Embryonic facial prominence (tissue), 1 donor: Measurements from ENCODE around the gene EED.
A peak's percentile ranks its signal among the peaks of the same experiment; 100 is the strongest.
"Not testable (repeated sequence)": the region's sequence is repeated elsewhere in the genome, so short reads cannot be mapped to it uniquely, and the experiment has no call there.

ENCODE experiments used
- DNase-seq: peaks from one replicate; pipeline ENCODE4 v3.0.0-alpha.2; 2016; ENCODE audit errors: extremely low spot score

The EED gene

DNA sequence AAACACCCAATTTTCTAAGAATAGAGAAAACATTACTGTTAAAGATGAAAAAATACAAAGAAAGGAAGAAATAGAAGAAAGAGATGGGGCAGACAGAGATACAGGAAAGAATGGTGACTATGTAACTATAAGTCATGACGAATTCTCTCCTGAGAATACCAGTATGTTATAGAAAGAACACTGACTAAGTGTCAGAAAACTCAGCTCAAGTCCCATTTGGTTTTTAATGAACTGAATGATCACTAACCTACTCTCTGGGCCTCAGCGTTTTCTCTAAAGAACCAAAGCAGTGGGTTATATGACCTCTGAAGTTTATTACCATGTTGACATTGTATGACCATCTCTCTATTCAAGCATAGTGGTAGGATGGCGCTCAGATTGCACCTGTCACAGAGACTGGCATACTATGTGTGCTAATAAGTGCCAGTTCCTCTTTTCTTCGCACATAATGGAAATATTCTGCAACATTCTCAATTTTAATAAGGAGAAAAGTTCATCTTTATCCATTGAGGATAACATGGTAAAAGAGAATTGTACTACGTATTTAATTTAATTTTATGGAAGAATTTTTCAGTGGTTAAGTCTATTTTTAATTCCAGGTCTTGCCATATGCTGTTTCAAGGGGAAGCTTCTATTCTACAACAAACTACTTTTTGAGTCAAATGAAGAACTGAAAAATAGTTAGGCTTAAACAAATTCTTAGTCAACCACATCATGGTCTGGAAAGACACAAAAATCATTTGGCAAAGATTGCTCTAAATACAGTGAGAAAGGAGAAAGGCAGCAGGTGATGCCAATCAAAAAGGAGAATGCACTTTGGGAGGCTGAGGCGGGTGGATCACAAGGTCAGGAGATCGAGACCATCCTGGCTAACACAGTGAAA lies 25.0 kb upstream of the EED start:
- no peak for DNase-seq

DNA sequence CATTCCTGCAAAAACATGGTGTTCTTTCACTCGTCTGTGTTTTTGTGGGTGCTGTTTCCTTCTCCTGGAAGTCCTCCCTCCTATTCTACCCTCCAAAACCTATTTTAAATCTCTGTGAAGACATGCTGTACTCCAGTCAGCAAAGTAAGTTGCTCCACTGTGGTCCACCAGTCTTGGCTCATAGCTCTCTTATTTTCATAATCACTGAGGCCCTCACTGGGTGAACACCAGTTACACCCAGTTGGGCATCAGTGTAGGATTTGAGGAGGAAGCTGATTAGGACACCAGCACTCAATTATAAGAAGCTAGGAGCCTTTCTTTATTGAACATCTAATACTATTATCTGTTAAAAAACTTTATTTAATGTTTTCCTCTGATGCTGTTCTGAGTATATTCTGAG lies 23.9 kb upstream of the EED start:
- DNase-seq = no peak

DNA sequence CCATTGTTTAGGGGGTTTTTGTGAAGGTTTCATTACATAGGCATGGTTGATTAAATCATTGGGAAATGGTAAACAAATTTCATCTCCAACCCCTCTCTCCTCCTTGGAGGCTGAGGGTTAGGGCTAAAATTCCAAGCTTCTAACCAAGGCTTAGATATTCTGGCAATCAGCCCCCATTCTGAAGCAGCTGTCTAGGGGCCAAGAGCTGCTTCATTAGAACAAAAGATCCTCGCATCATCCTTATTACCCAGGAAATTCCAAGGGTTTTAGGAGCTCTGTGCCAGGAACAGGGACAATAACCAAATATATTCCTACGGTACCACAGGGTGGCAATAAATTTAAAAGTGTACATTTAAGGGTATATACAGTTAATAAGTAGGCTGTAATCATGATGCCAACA lies 22.5 kb upstream of the EED start:
- no peak for DNase-seq

DNA sequence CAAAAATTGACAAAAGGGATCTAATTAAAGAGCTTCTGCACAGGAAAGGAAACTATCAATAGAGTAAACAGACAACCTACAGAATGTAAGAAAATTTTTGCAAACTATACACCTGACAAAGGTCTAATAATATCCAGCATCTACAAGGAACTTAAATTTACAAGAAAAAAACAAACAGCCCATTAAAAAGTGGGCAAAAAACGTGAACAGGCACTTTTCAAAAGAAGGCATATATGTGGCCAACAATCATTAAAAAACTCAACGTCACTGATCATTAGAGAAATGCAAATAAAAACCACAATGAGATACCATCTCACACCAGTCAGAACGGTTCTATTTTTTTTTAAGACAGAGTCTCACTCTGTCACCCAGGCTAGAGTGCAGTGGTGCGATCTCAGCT lies 20.0 kb upstream of the EED start:
- DNase-seq = not testable (repeated sequence)

DNA sequence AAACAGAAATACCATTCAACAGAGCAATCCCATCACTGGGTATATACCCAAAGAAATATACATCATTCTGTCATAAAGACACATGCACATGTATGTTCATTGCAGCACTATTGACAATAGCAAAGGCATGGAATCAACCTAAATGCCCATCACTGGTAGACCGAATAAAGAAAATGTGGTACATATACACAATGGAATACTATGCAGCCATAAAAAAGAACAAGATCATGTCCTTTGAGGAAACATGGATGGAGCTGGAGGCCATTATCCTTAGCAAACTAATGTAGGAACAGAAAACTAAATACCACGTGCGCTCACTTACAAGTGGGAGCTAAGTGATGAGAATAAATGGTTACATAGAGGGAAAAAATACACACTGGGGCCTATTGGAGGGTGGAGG lies 19.2 kb upstream of the EED start:
- not testable (repeated sequence) for DNase-seq

DNA sequence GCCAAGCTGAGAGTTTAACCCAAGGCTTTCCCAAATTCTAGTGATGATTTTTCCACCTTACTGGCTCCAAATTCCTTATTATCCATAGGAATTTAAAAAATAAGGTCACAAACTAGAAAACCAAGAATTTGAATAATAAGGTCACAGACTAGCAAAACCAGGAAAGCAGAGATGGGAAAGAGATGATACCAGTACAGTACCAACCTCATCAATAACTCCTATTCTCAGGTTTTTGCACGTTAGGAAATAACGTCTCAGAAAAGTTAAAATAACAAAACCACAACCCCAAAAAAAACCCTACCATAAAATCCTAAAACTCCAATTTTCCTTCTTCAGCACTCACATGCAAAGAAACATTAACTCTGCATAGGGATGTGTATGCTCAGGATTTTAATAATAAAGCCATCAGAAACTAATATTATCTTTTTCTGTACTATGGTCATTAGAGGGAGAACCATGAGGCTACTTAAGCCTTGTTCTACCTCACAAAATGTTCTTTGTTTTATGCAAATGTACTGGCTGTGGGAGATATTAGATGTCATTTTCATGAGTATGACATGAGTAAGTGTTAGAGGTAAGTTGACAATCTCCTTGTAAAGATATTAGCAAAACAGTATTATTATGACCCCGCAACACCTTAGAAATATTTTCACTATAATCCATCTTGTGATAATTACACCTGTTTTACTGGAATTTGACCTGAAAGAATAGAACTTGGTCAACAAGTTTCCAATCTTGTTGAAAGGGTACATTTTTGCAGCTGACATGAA lies 16.1 kb upstream of the EED start:
- no peak for DNase-seq

DNA sequence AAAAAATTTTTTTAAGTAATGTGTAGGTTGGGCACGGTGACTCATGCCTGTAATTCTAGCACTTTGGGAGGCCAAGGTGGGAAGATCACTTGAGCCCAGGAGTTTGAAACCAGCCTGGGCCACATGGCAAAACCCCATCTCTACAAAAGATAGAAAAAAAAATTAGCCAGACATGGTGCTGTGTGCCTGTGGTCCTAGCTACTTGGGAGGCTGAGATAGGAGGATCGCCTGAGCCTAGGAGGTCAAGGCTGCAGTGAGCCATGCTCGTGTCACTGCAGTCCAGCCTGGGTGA lies 15.6 kb upstream of the EED start:
- DNase-seq = not testable (repeated sequence)

DNA sequence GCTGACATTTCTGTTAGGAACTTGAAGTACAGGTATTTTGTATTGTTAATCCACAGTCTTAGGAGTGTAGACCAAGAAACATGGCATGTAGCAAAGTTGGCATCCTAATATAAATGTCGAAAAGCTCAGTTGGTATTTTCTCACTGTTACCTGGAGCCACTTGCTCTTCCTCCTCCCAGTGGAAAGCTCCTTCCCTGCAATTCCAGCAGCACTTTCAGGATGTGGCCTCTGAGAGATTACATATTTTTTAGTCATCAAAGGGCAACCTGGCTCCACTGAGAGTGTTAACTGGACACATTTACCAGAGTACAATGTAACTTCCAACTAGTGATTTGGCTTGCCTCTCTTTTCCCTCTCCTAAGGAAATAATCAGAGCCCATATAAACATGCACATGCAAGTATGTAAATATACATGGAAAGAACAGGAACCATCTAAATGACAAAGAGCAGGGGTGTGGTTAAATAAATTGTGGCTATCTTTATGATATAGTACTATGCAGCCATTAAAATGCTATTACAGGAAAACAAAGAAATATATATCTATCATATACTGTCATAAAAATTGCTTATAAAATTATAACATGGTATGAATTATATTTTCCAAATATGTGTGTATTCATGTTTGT lies 14.3 kb upstream of the EED start:
- no peak for DNase-seq

DNA sequence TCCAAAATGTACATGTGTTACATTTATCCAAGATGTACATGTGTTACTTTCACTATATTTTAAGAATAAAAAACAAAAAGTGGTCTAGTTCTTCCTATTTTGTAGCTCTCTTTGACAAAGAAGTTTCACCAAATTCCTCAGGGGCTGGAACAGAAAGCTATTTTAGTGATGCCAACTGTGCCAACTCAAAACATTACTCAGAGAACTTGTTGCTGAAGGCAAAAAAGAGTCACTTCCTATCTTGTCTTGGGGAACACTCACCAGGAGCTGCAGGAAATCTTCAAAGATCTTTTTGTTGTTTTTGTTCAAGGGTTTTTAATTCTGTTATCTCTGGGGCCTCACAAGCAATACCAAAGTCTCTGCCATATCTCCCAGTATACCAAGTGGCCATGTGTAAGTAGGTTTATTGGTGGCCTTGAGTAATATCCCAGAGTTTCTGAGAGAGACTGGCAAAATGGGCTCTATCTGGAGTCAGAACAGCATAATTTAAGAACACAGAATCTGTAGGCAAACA lies 13.6 kb upstream of the EED start:
- no peak for DNase-seq

DNA sequence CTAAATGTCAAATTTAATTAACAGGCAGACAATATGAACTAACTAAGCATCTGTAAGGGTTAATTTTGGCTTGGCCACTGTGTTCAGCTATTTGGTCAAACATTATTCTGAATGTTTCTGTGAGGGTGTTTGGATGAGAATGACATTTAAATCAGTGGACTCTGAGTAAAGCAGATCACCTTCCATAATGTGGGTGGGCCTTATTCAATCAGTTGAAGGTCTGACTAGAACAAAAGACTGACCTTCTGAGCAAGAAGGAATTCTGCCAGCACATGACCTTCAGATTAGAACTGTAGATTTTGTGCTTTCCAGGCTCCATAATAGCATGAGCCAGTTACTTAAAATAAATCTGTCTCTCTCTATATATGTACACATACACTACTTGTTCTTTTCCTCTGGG lies 12.0 kb upstream of the EED start:
- no peak for DNase-seq

DNA sequence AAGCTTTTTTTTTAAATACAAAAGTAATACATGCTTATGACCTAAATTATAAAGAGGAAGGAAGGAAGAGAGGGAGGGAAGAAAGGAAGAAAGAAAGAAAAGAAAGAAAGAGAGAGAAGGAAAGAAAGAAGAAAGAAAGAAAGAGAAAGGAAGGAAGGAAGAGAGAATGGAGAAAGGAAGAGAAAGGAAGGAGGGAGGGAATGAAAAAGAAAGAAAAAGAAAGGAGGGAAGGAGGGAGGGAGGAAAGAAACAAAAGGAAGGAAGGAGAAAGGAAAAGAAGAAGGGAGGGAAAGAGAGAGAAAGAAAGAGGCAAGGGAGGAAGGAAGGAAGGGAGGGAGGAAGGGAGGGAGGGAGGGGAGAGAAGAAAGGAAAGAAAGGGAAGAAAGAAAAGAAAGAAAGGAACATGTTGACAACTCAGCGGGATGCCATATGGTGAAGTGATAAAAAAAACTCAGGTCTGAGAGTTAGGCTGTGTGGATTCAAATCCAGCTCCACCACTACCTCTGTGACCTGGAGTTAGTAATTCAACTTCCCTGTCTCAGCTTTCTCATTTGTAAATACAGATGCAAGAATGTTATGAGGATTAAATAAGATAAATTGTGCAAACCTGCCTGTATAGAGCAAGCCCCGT lies 9.6 kb upstream of the EED start:
- DNase-seq = no peak

DNA sequence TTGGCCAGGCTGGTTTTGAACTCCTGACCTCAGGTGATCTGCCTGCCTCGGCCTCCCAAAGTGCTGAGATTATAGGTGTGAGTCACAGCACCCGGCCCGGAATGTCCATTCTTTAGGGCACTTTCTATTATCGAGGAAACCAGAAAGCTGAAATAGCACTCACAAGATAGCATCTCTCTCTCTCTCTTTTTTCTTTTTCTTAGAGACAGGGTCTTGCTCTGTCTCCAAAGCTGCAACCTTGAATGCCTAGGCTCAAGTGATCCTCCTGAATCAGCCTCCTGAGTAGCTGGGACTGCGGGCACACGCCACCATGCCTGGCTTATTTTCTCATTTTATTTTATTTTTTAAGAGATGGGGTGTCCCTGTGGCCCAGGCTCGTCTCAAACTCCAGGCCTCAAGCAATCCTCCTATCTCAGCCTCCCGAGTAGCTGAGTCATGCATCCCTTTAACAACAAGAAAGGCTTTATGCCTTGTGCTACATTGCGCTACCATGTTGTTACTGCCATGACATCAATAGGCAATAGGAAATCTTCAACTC lies 7.2 kb upstream of the EED start:
- no peak for DNase-seq

DNA sequence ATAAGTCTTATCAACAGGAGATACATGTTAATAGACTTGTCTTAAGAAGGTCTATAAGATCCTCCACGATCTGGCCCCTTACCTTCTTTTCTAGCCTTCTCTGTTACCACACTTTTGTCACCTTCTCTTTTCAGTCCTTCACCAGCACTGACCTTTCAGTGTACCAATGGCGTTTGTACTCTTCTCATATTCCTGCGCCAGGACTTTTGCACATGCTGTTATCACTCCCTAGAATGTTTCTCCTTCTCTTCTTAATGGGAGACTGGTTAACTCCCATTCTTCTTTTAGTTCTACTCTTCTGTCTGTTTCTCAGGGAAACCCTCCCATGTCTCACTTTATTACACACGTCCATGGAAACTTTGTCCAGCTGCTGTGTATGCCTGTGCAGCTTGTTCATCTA lies 4.4 kb upstream of the EED start:
- no peak for DNase-seq

DNA sequence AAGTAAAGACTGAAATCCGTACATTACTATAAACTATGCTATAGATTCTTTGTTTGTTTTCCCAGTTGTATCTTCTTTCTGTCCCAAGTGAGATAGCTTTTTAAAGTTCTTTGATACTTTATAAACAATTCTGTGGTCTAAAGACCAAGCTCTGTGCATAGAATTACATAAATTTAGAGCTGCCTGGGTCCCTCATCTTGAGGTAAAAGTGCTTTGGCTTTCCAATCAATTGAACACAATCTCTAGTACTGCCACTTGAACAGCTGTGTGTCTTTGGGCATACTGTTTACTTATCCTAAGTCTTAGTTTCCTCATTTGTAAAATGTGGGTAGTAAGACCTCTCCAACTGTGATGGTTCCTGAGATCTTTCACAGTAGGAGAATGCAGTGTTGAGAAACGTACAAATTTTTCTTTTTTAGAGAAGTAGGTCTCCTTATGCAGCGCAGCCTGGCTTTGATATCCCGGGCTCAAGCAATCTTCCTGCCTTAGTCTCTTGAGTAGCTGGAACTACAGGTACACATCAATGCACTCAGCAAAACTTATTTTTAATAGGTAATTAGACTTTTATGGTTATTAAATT lies 2.5 kb upstream of the EED start:
- no peak for DNase-seq

DNA sequence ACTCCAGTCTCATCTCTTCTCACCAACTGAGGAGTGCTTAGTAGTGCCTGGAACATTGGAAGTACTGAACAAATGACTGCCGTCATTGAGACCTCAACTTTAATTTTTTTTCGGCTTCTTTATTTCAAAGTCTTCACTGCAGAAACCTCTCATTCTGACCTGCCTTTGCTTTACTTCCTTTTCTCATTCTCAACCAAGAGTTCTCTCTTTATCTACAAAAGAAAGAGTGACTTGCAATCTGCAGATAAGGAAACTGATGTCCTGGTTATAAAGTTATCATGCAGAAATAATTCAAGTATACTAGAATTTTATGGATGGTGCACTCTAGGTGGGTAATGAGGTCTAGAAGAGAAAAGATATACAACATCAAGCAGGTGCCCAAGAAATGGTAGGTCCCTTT lies 1.2 kb upstream of the EED start:
- DNase-seq = no peak

DNA sequence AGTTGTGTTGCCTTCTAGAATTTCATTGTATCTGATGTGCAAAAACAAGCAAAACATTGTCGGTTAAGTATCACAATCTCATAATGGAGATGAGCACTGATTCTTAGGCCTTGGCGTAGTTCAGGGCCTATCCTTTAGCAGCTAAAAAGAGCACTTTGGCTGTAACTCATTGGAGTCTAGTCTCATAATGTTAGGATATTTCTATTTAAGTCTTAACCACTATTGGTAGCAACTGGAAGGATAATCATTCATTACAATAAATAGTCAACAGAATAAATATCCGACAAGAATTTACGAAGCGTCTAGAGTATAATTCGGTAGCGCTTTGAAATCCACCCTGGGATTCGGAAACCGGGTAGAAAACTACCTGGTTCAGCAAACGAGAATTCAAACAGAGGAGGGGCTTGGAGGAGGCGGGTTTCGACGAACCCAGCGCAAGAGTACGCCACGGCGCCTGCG lies 461 bp upstream of the EED start:
- peak; percentile 91 for DNase-seq

DNA sequence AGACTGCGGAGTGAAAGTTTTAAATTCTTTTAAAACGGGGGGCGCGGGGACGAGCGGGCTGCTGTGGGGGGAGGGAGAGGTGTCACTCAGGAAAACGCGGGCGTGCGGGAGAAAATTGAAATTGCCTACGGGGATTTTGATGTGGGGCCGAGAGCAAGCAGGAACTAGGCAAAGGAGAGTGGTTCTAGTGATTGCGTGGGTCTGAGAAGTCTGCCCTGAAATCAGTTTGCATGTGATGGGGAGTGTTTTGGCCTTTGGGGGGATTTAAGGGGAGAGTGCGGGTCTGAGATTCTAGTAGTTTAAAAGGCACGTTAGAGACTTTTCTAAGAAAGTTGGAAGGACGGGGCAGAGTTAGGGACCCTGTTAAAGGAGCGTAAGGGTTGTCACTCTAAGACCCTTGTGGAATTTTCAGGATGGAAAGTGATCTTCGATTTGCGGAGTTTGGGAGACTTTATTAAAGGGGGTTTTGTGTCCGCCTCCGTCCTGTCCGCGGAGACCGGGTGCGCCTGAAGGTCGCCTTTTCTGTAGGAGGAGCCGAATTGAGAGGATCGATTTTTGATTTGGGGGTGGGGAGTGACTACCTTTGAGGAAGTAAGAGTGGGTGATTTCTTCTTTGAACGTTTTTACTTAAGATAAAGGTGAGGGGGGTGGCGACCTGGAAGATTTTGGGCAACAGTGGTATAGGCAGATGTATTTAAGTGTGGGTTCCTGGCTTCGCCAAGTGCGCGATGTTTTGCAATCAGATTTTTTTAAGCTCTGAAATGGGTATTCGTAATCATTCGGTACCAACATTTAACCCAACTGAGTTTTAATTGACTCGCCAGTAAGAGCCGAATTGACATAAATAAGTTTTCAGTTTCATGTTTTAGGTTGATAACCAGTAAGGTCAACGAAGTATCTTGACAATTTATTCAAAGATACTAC lies 1.1 kb downstream of the EED start:
- no peak for DNase-seq

DNA sequence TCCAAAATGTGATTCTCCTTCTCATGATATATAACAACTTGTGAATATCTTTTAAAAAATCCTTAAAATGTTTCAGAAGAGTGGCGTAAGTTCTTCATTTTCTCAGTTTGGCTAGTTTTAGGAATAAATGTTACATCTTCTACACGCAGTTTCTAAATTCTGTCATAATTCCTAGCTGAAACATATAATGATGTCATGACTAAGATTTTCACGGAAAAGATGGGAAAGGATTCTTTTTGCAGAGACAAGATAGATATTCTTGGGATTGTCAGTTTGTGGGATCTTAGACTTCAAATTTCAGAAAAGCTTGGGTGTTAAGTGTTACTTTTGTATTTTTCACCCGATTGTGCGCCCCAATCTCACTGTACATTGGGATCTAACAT lies 1.7 kb downstream of the EED start:
- DNase-seq = no peak

DNA sequence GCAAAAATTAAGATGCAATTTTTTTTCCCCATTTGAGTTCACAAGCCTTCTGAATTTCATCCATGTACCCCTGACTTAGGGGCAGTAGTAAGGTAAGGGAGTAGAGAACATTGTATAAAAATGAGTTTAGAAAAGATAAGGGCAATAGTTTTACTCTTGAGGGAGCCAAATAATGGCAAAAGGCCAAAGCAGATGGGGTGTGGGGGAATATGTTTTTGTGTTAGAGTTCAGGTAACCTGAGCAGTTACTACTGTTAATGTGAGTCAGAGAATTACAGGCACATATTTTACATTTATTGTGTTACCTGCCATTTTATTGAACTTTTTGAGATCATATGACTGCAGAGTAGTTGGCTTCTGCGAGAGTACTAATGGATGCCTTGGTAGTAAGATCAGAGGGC lies 3.1 kb downstream of the EED start:
- no peak for DNase-seq

DNA sequence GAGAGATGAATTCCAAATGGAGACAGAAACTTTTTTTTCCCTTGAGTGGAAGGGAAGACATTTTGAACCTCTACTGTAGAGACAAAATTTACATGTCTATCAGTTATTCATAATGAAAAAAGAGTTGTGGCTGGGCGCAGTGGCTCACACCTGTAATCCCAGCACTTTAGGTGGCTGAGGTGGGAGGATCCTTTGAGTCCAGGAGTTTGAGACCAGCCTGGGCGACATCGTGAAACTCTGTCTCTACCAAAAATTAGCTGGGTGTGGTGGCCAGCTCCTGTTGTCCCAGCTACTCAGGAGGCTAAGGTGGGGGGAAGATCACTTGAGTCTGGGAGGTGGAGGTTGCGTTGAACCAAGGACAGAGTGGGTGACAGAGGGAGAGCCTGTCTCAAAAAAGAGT lies 4.1 kb downstream of the EED start:
- DNase-seq = no peak
